Subcutaneous abdominal adipose tissue (tissue), 5 donors: Measurements from ENCODE around the gene RGS19.

Experiments used
- H3K27ac ChIP-seq: one replicate; pipeline ENCODE4 v1.7.0; 2013; ENCODE audit warnings: low read depth, mild to moderate bottlenecking, inconsistent platforms, low read length, moderate library complexity
- H3K27me3 ChIP-seq, 5 donors: one replicate each; pipeline ENCODE4 v1.7.0; 2013; ENCODE audit warnings: low read length in 5 of 5, inconsistent platforms in 1 of 5; ENCODE audit not compliant: control insufficient read depth in 5 of 5, insufficient read depth in 4 of 5
- H3K36me3 ChIP-seq, 5 donors: one replicate each; pipeline ENCODE4 v1.7.0; 2013; ENCODE audit warnings: low read length in 5 of 5; ENCODE audit not compliant: control insufficient read depth in 5 of 5, insufficient read depth in 5 of 5
- H3K4me1 ChIP-seq, 5 donors: one replicate each; pipeline ENCODE4 v1.7.0; 2013; ENCODE audit warnings: low read length in 5 of 5, mild to moderate bottlenecking in 3 of 5, moderate library complexity in 1 of 5; ENCODE audit not compliant: control insufficient read depth in 5 of 5, insufficient read depth in 5 of 5
- H3K4me3 ChIP-seq, 5 donors: one replicate each; pipeline ENCODE4 v1.7.0; 2013; ENCODE audit warnings: low read length in 5 of 5, low read depth in 1 of 5
- H3K9ac ChIP-seq, 5 donors: one replicate each; pipeline ENCODE4 v1.7.0; 2013; ENCODE audit warnings: low read length in 5 of 5, mild to moderate bottlenecking in 4 of 5, moderate library complexity in 3 of 5
- H3K9me3 ChIP-seq, 5 donors: one replicate each; pipeline ENCODE4 v1.7.0; 2013; ENCODE audit warnings: low read length in 5 of 5; ENCODE audit not compliant: control insufficient read depth in 5 of 5
- donor health status: healthy.
- donor health status: healthy.
- donor health status: healthy.
- donor health status: healthy.
- donor health status: healthy.

The RGS19 gene

DNA sequence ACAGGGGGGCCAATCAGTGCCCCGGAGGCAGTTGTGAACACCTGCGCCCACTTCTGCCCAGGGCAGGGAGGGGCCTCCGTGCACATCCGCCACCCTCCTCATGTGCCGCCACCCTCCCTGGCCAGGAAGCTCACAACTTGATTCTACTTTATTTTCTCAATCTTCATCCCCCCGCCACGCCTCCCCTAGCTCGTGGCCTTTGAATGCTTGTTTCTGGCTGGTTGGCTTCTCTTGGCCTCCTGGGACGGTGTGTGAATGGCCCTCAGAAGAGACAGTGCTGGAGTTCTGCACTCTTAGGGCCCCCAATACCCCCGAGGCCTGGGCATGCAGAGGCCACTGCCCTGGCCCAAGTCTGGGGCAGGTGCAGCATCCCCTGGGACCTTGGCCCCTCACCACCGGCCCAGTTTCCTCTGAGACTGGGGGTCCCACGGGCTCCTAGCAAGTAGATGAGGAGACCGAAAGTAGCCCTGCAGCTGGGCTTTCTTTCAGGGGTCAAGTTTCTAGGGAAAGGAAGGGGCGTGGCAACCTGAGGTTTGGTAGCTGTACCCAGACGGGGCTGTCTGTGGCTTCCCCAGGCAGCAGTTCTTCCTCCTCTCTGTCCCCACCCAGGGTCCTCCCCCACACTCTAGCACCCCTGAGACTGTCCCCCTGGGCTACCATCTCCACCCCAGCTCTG is 1.3 kb downstream of the RGS19 start:
- Histone ChIP-seq H3K27ac (no peak overlapping the region), H3K9me3 (no peaks in the 10 kb centered on the region)

DNA sequence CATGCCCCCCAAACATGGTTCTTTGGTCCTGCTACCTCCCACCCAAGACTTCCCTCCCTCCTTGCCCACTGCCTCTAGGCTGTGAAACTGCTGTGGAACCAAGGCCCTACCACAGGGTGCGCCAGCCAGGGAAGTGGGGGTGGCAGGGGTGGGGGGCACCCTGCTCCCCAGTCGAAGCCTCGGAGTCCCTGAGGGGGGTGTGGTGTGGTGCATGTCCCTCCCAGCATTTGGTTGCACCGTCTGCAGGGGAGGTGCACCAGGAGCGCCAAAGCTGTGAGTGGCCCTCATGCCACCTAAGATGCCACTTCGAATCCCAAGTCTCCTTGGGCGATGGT is 1.8 kb downstream of the RGS19 start:
- Histone ChIP-seq H3K27ac (no peak overlapping the region), H3K4me1 (peaks cover 0 to 61% (median 45%) of the 10 kb centered on the region in 5 donors), H3K9me3 (no peaks in the 10 kb centered on the region), H3K36me3 (peaks cover 0 to 25% (median 14%) of the 10 kb centered on the region in 5 donors), H3K4me3 (peak overlapping the region; percentile 32 to 75 (median 59)), H3K9ac (peak overlapping the region in 3 of 5 donors; percentile 53 to 80 (median 68)), H3K27me3 (no peaks in the 10 kb centered on the region)

More for the DNA sequence above, 1.3 kb downstream of the RGS19 start:
- H3K4me1 ChIP-seq, result peaks cover 0 to 64% (median 48%) of the 10 kb centered on the region in 5 donors
- peak overlapping the region in 4 of 5 donors; percentile 80 to 84 (median 82) for H3K9ac ChIP-seq
- no peaks in the 10 kb centered on the region for H3K27me3 ChIP-seq
- peaks cover 0 to 20% (median 10%) of the 10 kb centered on the region in 5 donors for H3K36me3 ChIP-seq
- peak overlapping the region; percentile 59 to 78 (median 73) for H3K4me3 ChIP-seq

DNA sequence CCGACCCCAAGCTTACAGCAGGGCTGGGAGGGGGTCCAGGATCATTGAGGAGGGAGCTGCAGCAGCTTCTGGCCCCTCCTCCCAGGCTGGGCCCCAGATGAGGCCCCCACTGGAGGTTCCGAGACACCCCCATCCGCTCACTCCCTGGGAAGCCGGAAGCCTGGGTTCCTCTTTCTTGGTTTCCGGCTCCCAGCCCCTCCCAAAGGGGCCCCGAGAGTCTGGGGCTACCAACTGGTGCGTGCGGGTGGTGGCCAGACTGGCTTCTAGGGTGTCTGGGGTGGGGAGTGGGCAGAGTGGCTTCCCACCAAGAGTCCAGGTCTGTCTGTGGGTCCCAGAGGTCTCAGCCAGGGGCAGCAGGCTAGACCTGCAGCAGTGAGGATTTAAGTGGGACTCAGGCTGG is 2.2 kb downstream of the RGS19 start:
- Histone ChIP-seq H3K4me3 (peak overlapping the region; percentile 11 to 75 (median 45)), H3K27ac (no peak overlapping the region), H3K9ac (peak overlapping the region in 3 of 5 donors; percentile 53 to 80 (median 68))

GRCh38 chr20:64076061-64076997 is 3.0 kb downstream of the RGS19 start:
- Histone ChIP-seq H3K9ac (peak overlapping the region in 3 of 5 donors; percentile 41 to 68 (median 53)), H3K4me3 (peak overlapping the region in 3 of 5 donors; percentile 16 to 75 (median 73)), H3K4me1 (peaks cover 0 to 49% (median 35%) of the 10 kb centered on the region in 5 donors), H3K27ac (no peak overlapping the region), H3K27me3 (no peaks in the 10 kb centered on the region), H3K36me3 (peaks cover 0 to 34% (median 22%) of the 10 kb centered on the region in 5 donors), H3K9me3 (no peaks in the 10 kb centered on the region)

More for the DNA sequence above, 2.2 kb downstream of the RGS19 start:
- Histone ChIP-seq H3K4me1 (peaks cover 0 to 56% (median 41%) of the 10 kb centered on the region in 5 donors), H3K9me3 (no peaks in the 10 kb centered on the region), H3K36me3 (peaks cover 0 to 29% (median 18%) of the 10 kb centered on the region in 5 donors), H3K27me3 (no peaks in the 10 kb centered on the region)

DNA sequence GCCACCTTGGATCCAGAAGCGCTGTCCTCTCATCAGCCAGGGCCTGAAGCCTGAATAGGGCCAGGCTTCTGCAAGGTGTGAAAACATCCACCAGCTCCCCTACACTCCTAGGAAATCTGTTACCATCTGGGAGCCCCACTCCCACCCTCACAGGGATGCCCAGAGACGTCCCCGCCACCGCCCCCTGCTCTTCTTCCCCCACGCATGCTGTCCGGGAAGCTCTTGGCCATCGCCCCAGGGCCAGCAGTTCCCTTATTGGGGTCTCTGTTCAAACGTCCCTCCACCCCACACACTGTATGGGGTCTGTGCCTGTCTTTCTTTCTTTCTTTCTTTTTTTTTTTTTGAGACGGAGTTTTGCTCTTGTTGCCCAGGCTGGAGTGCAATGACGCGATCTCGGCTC is 3.8 kb downstream of the RGS19 start:
- peaks cover 0 to 34% (median 22%) of the 10 kb centered on the region in 5 donors for H3K36me3 ChIP-seq
- H3K27ac ChIP-seq, result no peak overlapping the region
- no peaks in the 10 kb centered on the region for H3K9me3 ChIP-seq
- no peaks in the 10 kb centered on the region for H3K27me3 ChIP-seq
- H3K4me1 ChIP-seq, result peaks cover 0 to 42% (median 32%) of the 10 kb centered on the region in 5 donors
- no peak overlapping the region for H3K9ac ChIP-seq
- no peak overlapping the region for H3K4me3 ChIP-seq

GRCh38 chr20:64074963-64075362 is 4.4 kb downstream of the RGS19 start:
- H3K4me1 ChIP-seq, result peaks cover 0 to 36% (median 26%) of the 10 kb centered on the region in 5 donors
- peaks cover 0 to 34% (median 22%) of the 10 kb centered on the region in 5 donors for H3K36me3 ChIP-seq
- no peaks in the 10 kb centered on the region for H3K9me3 ChIP-seq
- no peaks in the 10 kb centered on the region for H3K27me3 ChIP-seq
- H3K9ac ChIP-seq, result no peak overlapping the region
- no peak overlapping the region for H3K27ac ChIP-seq
- H3K4me3 ChIP-seq, result no peak overlapping the region

DNA sequence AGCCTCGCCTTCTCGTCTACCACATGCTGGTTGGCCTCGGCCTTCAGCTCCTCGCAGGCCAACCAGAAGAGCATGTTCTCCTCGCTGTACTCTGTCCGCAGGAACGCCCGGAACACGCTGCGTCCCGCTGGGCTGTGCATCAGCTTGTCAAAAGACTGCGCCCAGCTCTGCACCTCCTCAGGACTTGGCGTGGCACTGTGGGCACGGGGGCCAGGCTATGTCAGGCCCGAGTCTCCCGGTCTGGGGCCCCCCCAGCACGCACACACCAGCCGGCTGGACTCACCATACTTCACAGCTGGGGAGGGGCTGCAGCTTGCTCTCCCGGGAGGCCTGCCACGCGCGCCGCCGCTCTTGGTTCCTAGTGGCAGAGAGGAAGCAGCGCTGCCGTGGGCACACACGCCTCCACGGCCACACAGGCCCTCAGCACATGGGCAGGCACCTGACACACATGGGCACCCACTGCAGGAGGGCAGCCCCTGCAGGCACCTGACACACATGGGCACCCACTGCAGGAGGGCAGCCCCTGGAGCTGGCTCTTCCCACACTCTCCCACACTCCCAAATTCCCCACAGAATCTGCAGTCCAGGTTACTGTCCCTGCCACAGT is 5.0 kb downstream of the RGS19 start:
- no peaks in the 10 kb centered on the region for H3K27me3 ChIP-seq
- H3K27ac ChIP-seq, result no peak overlapping the region
- H3K36me3 ChIP-seq, result peaks cover 0 to 34% (median 22%) of the 10 kb centered on the region in 5 donors
- H3K9ac ChIP-seq, result no peak overlapping the region
- no peaks in the 10 kb centered on the region for H3K9me3 ChIP-seq
- H3K4me3 ChIP-seq, result no peak overlapping the region
- H3K4me1 ChIP-seq, result peaks cover 0 to 39% (median 24%) of the 10 kb centered on the region in 5 donors

- Histone ChIP-seq H3K9me3 (no peaks in the 10 kb centered on the region), H3K27me3 (no peaks in the 10 kb centered on the region), H3K36me3 (peaks cover 0 to 34% (median 22%) of the 10 kb centered on the region in 5 donors), H3K27ac (no peak overlapping the region), H3K4me3 (no peak overlapping the region), H3K4me1 (peaks cover 0 to 33% (median 18%) of the 10 kb centered on the region in 5 donors), H3K9ac (no peak overlapping the region)
These were observed 5.7 kb downstream of the RGS19 start for GRCh38 chr20:64073476-64074183.

DNA sequence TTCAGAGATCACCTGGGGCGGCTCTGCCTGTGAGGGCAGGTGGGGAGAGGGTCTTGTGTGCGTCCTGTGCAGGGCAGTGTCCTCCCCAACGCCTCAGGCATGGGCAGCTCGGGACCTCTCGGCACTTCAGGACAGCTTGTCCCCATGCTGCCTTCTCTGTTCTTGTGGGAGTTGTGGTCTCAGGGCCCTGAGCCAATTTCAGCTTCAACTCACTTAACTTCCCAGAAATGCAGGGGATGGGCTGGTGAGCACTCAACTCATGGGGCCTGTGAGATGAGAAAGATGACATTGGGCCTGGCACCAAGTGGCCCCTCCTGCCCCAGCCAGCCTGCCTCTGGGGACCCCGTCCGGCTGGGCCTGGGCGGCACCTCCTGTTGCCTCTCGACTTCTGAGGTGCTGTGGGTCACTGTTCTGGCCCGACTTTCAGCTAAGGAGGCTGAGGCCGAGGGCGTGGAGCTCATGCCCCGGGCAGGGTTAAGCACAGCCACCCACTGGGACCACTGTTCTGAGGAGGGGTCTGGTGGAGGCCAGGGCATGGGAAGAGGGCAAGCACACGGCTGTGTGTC is 6.7 kb downstream of the RGS19 start:
- Histone ChIP-seq H3K36me3 (peaks cover 0 to 34% (median 22%) of the 10 kb centered on the region in 5 donors), H3K4me1 (peaks cover 0 to 22% (median 8%) of the 10 kb centered on the region in 5 donors), H3K27ac (no peak overlapping the region), H3K4me3 (no peak overlapping the region), H3K27me3 (no peaks in the 10 kb centered on the region), H3K9me3 (no peaks in the 10 kb centered on the region), H3K9ac (no peak overlapping the region)
